NCI-H82 treated with DMSO at 0.1 percent for 48 hours (cell line): ENCODE results near the gene E4F1.
"Not testable (repeated sequence)": the region's sequence is repeated elsewhere in the genome, so short reads cannot be mapped to it uniquely, and the experiment has no call there.

Source experiments
- DNase-seq: peaks from one replicate; lab custom pipeline; 2025; ENCODE audit not compliant: unreplicated experiment; lab: John Stamatoyannopoulos, UW

E4F1 gene

GRCh38 chr16:2189252-2189893, 34.0 kb upstream of the E4F1 start:
- no peak for DNase-seq

GRCh38 chr16:2190002-2190658, 33.3 kb upstream of the E4F1 start:
- DNase-seq, result no peak

DNA sequence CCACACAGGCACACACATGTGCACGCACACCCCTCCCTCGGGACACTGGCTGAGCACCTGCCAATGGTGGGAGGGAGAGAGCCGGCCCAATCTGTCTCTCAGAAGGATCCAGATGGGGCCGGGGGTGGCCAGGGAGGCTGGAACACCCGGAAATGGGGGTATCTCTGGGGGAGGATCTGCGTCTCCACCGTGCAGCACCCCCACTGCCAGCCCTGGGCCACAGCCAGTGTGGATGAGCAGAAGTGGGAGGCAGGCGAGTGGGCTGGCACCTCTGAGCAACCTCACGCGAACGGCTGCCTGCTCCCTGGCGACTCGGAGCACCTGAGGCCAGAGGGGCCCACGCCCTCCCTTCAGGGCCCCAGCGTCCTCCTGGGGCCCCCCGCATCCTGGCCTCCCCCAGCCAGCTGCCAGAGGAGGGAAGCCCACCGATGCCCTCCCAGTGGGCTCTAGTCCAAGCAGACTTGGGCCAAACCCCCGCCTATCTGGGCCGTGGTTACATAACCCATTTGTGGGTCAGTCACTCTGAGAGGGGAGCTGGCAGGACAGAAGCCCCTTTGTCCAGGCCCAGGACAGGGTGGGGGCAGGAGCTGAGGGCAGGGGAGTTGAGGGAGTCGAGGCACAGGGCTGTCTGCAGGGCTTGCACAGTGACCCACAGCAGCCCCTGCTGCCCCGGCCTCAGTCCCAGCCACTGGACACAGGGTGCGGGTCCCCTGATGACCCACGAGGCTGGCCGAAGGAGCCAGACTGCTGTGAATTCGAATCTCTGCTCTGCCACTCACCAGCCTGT, 32.5 kb upstream of the E4F1 start:
- DNase-seq, result no peak

- DNase-seq, result no peak
Observed at GRCh38 chr16:2191446-2191706, 32.0 kb upstream of the E4F1 start.

DNA sequence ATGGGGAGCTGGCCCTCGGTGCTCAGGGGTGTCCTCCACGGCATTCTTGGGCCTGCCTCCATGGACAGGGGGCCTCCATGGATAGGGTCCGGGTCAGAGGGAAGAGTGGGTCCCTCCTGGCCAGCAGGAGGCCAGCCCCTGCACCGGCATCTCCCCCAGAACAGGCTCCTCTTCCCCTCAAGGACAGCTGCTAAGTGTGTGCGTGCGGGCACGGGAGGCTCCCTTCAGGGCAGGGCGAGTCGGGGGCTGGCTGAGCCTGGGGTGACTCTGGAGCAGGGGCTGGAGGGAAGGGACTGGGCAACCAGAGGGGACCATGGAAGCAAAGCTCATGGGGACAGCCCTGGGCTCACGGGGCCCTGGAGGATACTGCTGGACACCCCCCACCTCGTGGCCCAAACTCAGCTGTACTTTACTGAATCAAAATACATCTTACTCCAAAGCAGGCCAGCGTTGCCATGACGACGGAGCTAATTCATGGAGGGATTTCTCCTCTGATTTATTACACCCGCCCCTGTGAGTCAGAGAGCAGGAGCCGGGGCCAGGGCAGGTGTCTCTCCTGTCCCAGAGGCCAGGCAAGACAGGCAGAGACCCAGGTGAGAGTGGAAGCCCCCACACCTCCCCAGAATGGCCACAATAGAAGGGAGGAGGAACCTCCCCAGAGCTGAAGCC, 29.1 kb upstream of the E4F1 start:
- DNase-seq, result no peak

- DNase-seq, result peak; percentile 51
Observed at GRCh38 chr16:2194852-2195321, 28.5 kb upstream of the E4F1 start.

DNA sequence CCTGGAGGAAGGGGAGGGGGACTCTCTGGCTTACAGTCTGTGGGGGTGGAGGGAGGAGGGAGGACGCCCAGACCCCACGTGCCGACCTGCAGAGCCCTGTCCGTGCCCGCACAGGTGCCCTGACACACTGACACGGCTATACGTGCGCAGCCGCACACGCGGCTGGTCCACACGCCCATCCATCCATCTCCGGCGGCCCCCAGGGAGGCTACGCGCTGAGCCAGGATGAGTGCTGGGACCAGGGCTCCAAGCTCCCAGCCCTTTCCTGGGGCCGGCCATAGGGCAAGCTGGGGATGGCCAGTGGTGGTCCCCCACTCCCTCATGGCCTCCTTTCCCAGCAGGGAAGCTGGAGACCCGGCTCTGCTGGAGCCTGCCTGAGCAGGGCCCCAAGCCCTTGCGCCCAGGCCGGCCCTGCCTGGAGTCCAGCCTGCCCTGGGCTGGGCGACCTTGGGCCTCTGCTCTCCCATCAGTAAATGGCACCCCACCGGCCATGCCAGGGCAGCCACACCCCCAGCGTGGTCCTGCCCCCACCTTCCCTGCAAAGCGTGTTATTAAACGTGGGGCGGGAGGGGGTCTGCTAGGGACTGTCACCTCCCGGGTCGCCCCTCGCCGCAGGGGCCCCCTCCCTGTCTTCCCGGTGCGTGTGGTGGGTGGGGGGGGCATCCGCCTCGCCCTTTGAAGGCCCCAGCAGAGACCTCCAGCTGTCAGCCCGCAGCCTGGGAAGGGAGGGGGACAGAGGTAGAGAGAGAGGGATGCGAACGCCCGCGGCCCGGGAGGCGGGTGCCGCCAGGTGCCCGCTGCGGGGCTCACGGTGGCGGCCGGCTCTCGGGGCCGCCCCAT, 27.8 kb upstream of the E4F1 start:
- no peak for DNase-seq

- no peak for DNase-seq
Observed at GRCh38 chr16:2196162-2196980, 27.0 kb upstream of the E4F1 start, which contains the start of gene CASKIN1. Gene CASKIN1, minus strand, starts transcription at chr16:2196605. Its CDS starts 173 bp downstream, at chr16:2196432.

DNA sequence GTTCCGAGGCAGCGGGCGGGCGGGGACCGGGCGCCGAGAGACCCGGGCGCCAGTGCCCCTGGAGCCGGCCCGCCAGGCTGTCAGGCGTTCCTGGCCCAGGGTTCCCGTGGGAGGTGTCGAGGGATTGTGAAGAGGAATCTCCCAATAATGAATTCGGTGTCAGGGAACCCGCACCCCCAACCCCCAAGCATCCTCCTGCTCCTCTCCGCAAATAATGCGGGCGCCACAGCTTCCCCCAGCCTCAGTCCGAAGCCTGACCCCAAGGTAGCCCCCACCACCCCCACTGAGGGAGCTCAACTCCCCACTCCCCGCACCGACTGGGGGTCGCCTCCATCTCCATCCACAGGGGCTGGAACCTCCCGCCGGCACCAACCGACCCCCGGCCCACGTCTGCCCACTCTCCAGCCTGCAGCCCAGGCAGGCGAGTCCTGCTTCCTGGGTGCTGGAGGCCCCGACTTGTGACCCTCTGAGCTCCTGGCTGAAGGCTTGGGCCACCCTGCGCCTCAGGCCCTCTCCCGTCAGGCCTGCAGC, 26.3 kb upstream of the E4F1 start:
- no peak for DNase-seq

- no peak for DNase-seq
Observed at GRCh38 chr16:2197765-2198164, 25.6 kb upstream of the E4F1 start.

- DNase-seq, result no peak
Observed at GRCh38 chr16:2198283-2198682, 25.1 kb upstream of the E4F1 start.

DNA sequence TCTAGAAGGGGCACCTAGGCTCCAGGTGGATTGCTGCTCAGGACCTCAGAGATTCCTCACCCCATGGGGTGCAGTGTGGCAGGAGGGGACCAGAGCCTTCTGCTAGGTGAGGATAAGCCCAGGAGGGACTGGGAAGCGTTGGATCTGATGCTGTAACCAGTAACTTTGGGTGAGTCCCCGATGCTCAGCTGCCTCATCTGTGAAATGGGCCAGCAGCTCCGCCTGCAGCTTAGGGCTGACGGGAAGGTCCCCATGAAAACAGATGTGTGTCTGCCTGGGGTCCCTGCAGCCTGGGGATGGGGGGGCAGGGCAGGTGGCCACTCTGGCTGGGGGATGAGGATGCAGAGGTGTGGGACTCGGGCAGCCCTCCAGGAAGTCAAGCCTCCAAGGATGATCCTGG, 24.3 kb upstream of the E4F1 start:
- DNase-seq, result no peak

- no peak for DNase-seq
Observed at GRCh38 chr16:2199621-2200139, 23.7 kb upstream of the E4F1 start.

- DNase-seq, result no peak
Observed at GRCh38 chr16:2200313-2200712, 23.1 kb upstream of the E4F1 start.

GRCh38 chr16:2203119-2203688, 20.2 kb upstream of the E4F1 start:
- not testable (repeated sequence) for DNase-seq

DNA sequence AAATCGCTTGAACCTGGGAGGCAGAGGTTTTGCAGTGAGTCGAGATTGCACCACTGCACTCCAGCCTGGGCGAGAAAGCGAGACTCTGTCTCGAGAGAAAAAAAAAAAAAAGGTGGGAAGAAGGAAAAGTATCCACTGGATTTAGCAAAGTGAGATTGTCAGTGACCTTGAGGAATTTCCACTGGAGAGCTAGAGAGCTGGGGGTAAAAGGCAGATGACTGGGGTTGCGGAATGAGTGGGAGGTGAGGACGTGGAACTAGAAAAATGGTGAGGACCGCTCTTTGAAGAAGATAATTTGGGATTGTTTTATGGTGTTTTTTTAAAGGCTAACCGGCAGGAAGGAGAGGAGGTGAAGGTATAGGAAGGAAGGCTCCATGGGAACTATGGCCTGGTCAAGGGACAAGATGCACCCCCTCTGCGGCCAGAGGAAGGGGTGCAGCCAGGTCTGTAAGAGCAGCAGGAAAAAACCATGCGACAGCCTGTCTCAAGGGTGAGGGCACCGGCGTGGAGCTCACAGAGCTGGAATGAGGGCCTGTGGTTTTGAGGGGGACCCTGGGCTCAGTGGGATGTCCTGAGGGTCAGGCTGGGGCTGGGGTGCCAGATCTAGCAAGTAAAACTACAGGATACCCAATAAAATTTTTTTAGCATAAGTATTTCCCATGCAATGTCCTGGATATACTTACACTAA, 18.8 kb upstream of the E4F1 start:
- no peak for DNase-seq

DNA sequence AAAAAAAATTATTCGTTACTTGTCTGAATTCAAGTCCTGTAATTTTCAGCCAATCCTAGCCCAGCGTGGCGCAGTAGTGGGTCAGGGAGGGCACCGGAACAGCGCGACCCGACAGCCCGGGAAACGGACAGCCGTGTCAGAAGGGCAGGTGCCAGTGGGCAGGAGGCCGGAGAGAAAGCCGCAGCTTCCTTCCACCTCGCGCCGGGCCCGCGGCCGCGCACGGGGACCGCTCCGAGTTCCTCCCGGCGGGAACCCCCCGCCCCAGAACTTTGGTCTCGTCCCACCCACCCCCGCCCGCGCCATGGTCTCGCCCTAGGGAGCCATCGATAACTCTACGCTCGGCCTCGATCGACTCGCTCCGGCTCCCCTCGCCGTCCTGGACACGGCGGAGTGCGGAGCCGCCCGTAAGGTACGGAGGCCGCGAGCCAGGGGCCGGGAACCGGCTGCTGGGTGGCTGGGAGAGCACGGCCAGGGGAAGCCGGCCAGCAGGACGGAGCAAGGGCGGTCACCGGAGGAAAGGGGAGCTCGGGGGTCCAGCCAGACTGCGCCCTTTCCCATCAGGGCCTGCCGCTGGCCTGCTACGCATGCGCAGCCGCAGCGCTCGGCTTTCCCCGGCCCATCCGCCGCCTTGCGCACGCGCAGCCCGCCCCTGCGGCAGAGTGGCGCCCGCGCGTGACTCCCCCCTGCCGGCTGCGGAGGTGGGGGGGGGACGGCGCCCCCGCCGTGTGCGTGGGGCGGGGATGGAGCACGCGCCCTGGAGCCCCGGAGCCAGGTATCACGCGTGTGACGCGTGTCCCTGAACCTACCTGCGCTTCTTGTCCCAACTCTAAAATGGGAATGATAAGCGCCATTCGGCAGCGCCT, 18.1 kb upstream of the E4F1 start, which contains the start of gene MLST8:
TSS of gene MLST8 (plus strand) at position 351 of the 863 bp plus-strand sequence. CDS start 632 bp downstream, outside the sequence.
- peak; percentile 63 for DNase-seq

- no peak for DNase-seq
Observed at GRCh38 chr16:2205967-2206313, 17.5 kb upstream of the E4F1 start.
